ENCODE results near the gene VPS18. TPM values are rescaled to one million over a fixed set of nuclear protein-coding genes. Genes with fewer than 3 reads are reported as not detected.

The VPS18 gene
- polyA plus RNA-seq, 1 donor from 2014 or later, result 13.8 TPM

GRCh38 chr15:40873694-40874561 is 20.3 kb upstream of the VPS18 start, which contains the start of gene RHOV:
Gene RHOV, minus strand, starts transcription at chr15:40874234. Its CDS starts 95 bp downstream, at chr15:40874139.
- H3K4me2 ChIP-seq (ENCODE audit: low read length), result peak within 1 kb of the TSS; percentile 64
- peaks cover 10% of the 10 kb centered on the region for H3K27me3 ChIP-seq (ENCODE audit: insufficient read depth, low read depth, low read length)
- H3F3A ChIP-seq (ENCODE audit: insufficient read depth, low read length, poor library complexity, severe bottlenecking), result no peaks in the 10 kb centered on the region
- no peak within 1 kb of the TSS for H3K27ac ChIP-seq (ENCODE audit: low read length)
- peak within 1 kb of the TSS; percentile 67 for H3K9ac ChIP-seq (ENCODE audit: low read length)
- no peaks in the 10 kb centered on the region for H3K9me2 ChIP-seq (ENCODE audit: insufficient read depth, low read length)
- H3K36me3 ChIP-seq (ENCODE audit: insufficient read depth, low read length), result no peaks in the 10 kb centered on the region
- TF ChIP-seq TAF1 (IDR thresholded peaks at IDR 0.05; ENCODE audit: low read depth) (peak; percentile 44), SMC3 (conservative IDR thresholded peaks at IDR 0.05; ENCODE audit: poor library complexity) (no peak), POLR2AphosphoS5 (IDR thresholded peaks at IDR 0.05) (no peak), RAD21 (conservative IDR thresholded peaks at IDR 0.05) (no peak), CTCF (IDR thresholded peaks at IDR 0.05; ENCODE audit: poor library complexity, severe bottlenecking) (peak; percentile 57), EZH2 (IDR thresholded peaks at IDR 0.05; ENCODE audit: borderline replicate concordance, insufficient read depth, low read length, poor library complexity, severe bottlenecking) (no peak), EP300 (conservative IDR thresholded peaks at IDR 0.05; ENCODE audit: poor library complexity, severe bottlenecking) (no peak), MXI1 (conservative IDR thresholded peaks at IDR 0.05; ENCODE audit: poor library complexity, severe bottlenecking) (no peak)
- TF ChIP-seq, protein P1, sequence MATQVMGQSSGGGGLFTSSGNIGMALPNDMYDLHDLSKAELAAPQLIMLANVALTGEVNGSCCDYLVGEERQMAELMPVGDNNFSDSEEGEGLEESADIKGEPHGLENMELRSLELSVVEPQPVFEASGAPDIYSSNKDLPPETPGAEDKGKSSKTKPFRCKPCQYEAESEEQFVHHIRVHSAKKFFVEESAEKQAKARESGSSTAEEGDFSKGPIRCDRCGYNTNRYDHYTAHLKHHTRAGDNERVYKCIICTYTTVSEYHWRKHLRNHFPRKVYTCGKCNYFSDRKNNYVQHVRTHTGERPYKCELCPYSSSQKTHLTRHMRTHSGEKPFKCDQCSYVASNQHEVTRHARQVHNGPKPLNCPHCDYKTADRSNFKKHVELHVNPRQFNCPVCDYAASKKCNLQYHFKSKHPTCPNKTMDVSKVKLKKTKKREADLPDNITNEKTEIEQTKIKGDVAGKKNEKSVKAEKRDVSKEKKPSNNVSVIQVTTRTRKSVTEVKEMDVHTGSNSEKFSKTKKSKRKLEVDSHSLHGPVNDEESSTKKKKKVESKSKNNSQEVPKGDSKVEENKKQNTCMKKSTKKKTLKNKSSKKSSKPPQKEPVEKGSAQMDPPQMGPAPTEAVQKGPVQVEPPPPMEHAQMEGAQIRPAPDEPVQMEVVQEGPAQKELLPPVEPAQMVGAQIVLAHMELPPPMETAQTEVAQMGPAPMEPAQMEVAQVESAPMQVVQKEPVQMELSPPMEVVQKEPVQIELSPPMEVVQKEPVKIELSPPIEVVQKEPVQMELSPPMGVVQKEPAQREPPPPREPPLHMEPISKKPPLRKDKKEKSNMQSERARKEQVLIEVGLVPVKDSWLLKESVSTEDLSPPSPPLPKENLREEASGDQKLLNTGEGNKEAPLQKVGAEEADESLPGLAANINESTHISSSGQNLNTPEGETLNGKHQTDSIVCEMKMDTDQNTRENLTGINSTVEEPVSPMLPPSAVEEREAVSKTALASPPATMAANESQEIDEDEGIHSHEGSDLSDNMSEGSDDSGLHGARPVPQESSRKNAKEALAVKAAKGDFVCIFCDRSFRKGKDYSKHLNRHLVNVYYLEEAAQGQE (IDR thresholded peaks at IDR 0.05; ENCODE audit: borderline replicate concordance), result no peak
- H4K20me1 ChIP-seq (ENCODE audit: insufficient read depth), result no peaks in the 10 kb centered on the region
- H2AFZ ChIP-seq (ENCODE audit: low read depth, low read length), result peak within 1 kb of the TSS; percentile 46
- no peaks in the 10 kb centered on the region for H3K9me3 ChIP-seq (ENCODE audit: low read length)
- peak within 1 kb of the TSS; percentile 75 for H3K4me3 ChIP-seq (ENCODE audit: low read length)
- no peaks in the 10 kb centered on the region for H3K79me2 ChIP-seq (replicated peaks; ENCODE audit: insufficient read depth, low read length)

DNA sequence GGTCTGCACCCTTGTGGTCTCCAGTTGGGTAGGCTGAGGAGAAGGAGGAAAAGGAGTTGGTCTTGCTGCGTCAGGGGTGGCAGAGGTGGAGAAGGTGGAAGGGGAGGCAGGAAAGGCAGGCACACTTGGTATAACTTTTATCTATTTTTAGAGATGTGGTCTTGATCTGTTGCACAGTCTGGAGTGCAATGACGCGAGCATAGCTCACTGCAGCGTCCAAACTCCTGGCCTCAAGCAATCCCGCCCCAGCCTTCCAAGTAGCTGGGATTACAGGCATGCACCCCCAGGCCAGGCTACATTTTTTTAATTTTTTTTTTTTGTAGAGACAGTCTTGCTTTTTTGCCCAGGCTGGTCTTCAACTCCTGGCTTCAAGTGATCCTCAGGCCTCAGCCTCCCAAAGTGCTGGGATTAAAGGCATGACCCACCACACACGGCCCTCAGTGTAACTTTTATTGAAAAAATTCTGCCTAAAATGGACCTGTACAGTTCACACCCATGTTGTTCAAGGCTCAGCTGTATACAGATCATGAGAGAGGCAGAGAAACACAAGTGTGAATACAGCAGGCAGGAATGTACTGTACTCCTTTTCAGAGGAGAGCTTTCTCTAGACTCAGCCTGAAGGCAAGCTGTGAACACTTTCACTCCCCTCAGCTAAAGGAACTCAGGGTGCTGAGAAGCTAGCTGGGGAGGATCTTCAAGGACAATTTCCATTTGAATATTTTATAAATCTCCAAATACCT is 18.1 kb upstream of the VPS18 start:
- H3K27me3 ChIP-seq (ENCODE audit: insufficient read depth, low read depth, low read length), result peaks cover 10% of the 10 kb centered on the region
- no peak overlapping the region for H3K4me2 ChIP-seq (ENCODE audit: low read length)
- no peak for TF ChIP-seq CTCF (IDR thresholded peaks at IDR 0.05; ENCODE audit: poor library complexity, severe bottlenecking)
- TF ChIP-seq SMC3 (conservative IDR thresholded peaks at IDR 0.05; ENCODE audit: poor library complexity), result no peak
- TF ChIP-seq POLR2AphosphoS5 (IDR thresholded peaks at IDR 0.05), result no peak
- TF ChIP-seq MXI1 (conservative IDR thresholded peaks at IDR 0.05; ENCODE audit: poor library complexity, severe bottlenecking), result no peak
- TF ChIP-seq, protein P1 (IDR thresholded peaks at IDR 0.05; ENCODE audit: borderline replicate concordance), result no peak
- no peak for TF ChIP-seq EP300 (conservative IDR thresholded peaks at IDR 0.05; ENCODE audit: poor library complexity, severe bottlenecking)
- no peak for TF ChIP-seq TAF1 (IDR thresholded peaks at IDR 0.05; ENCODE audit: low read depth)
- TF ChIP-seq EZH2 (IDR thresholded peaks at IDR 0.05; ENCODE audit: borderline replicate concordance, insufficient read depth, low read length, poor library complexity, severe bottlenecking), result no peak
- no peak for TF ChIP-seq RAD21 (conservative IDR thresholded peaks at IDR 0.05)
- no peak overlapping the region for H3K27ac ChIP-seq (ENCODE audit: low read length)
- no peaks in the 10 kb centered on the region for H3K79me2 ChIP-seq (replicated peaks; ENCODE audit: insufficient read depth, low read length)
- no peaks in the 10 kb centered on the region for H3K9me2 ChIP-seq (ENCODE audit: insufficient read depth, low read length)
- H3K9me3 ChIP-seq (ENCODE audit: low read length), result no peaks in the 10 kb centered on the region
- no peaks in the 10 kb centered on the region for H3K36me3 ChIP-seq (ENCODE audit: insufficient read depth, low read length)
- H3K9ac ChIP-seq (ENCODE audit: low read length), result no peak overlapping the region
- no peaks in the 10 kb centered on the region for H3F3A ChIP-seq (ENCODE audit: insufficient read depth, low read length, poor library complexity, severe bottlenecking)
- no peaks in the 10 kb centered on the region for H4K20me1 ChIP-seq (ENCODE audit: insufficient read depth)
- H3K4me3 ChIP-seq (ENCODE audit: low read length), result no peak overlapping the region
- H2AFZ ChIP-seq (ENCODE audit: low read depth, low read length), result no peak overlapping the region

Data from neural cell (in vitro differentiated cells).